A549 treated with ZK216348 at 1 μM for 4 hours (cell line): ENCODE results near the gene ING2. TPM values are rescaled to one million over a fixed set of nuclear protein-coding genes. Genes with fewer than 3 reads are reported as not detected.

Source experiments
- total RNA-seq: library from RNA; stranded (reverse); fragments of 200-300 nt; extraction: Qiagen RNA extraction; gene quantifications from 5 replicates; pipeline ENCODE4 v1.2.3, GENCODE V29; 2022; ENCODE audit warnings: low read depth

ING2 gene, protein sequence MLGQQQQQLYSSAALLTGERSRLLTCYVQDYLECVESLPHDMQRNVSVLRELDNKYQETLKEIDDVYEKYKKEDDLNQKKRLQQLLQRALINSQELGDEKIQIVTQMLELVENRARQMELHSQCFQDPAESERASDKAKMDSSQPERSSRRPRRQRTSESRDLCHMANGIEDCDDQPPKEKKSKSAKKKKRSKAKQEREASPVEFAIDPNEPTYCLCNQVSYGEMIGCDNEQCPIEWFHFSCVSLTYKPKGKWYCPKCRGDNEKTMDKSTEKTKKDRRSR
- total RNA-seq, result 9.5 to 11.8 TPM (median 11.6 TPM) in 5 replicates

DNA sequence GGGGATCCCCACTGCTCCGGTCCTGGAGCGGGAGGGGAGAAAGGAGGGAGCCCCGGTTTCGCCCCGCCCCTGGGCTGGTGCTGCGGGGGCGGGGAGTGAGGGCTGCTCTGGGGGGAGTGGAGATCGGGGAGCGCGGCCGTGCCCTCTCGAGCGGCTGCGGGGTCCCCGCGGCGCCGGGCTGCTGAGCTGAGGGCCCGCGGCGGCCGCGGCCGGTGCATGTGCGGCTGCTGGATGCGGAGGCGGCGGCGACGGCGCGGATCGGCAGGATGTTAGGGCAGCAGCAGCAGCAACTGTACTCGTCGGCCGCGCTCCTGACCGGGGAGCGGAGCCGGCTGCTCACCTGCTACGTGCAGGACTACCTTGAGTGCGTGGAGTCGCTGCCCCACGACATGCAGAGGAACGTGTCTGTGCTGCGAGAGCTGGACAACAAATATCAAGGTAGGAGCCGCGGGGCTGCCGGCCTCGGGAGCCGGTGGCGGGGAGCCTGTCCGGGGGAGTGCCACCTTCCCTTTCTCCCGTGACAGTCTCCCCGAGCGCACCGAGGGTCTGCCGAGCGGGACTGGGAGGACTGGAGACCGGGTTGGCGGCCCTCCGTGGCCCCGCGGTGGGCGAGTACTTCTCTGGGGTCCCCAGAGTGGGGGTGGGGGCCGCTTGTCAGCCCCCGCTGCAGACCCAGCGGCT, at the start of gene ING2:
Gene ING2, plus strand, starts transcription at position 129 of the 681 bp plus-strand sequence. Its CDS starts 138 bp downstream, at position 267.

Other genes with a start within 250 kb of the ING2 start
- not detected in 5 replicates for gene CLDN22, start 184.8 kb upstream of the ING2 start, total RNA-seq
- gene CLDN24, start 182.6 kb upstream of the ING2 start, total RNA-seq, result not detected in 5 replicates
- 8.9 to 12.1 TPM (median 9.6 TPM) in 5 replicates for gene CDKN2AIP, start 60.4 kb upstream of the ING2 start, total RNA-seq
- gene RWDD4, start 154.1 kb downstream of the ING2 start, total RNA-seq, result 17.9 to 23.0 TPM (median 19.8 TPM) in 5 replicates
- gene TRAPPC11, start 154.2 kb downstream of the ING2 start, total RNA-seq, result 8.1 to 11.7 TPM (median 10.2 TPM) in 5 replicates